WTC11 (cell line): Measurements from ENCODE around the gene RGS9. TPM values are rescaled to one million over a fixed set of nuclear protein-coding genes. Genes with fewer than 3 reads are reported as not detected.

Experiments used
- ATAC-seq: fragments of 200-7000 bp; cut with Tn5 transposase; 2 replicates; pipeline ENCODE4 v1.10.0; 2021; ENCODE audit warnings: mild to moderate bottlenecking, moderate library complexity
- Bru-seq: library from RNA; stranded (reverse); fragments of 400-500 nt; gene quantifications from one replicate; lab custom pipeline; 2021; lab: Mats Ljungman, UMichigan
- CTCF ChIA-PET: fragments of 300-600 bp; sonication (Branson Sonifier 250); formaldehyde crosslinking; loops from one replicate; lab custom pipeline; 2021; ENCODE audit warnings: antibody characterized with exemption; lab: Charles Lee
- POLR2A ChIA-PET: fragments of 350-600 bp; sonication (Branson Sonifier 250); formaldehyde crosslinking; loops from one replicate; lab custom pipeline; 2021; ENCODE audit warnings: antibody characterized with exemption; lab: Charles Lee
- DNase-seq: peaks from one replicate; pipeline ENCODE4 v3.0.0; 2021; ENCODE audit warnings: low spot score
- H3K27ac Mint-ChIP-seq: 2 replicates; pipeline ENCODE4 v1.8.0; 2021; ENCODE audit warnings: mixed read lengths
- H3K27me3 Mint-ChIP-seq: 2 replicates; pipeline ENCODE4 v1.8.0; 2021; ENCODE audit warnings: low read depth, mild to moderate bottlenecking, moderate library complexity, mixed read lengths
- H3K36me3 Mint-ChIP-seq: 2 replicates; pipeline ENCODE4 v1.8.0; 2021; ENCODE audit warnings: mixed read lengths
- H3K4me1 Mint-ChIP-seq: 2 replicates; pipeline ENCODE4 v1.8.0; 2022; ENCODE audit warnings: mixed read lengths
- H3K4me3 Mint-ChIP-seq: 2 replicates; pipeline ENCODE4 v1.8.0; 2021; ENCODE audit warnings: mild to moderate bottlenecking, moderate library complexity, mixed read lengths
- H3K9me3 Mint-ChIP-seq: 2 replicates; pipeline ENCODE4 v1.8.0; 2021; ENCODE audit warnings: mixed read lengths
- ATF1 ChIP-seq: sonication (generic); formaldehyde crosslinking; IDR thresholded peaks from 2 replicates; pipeline ENCODE4 v1.8.1; 2023; ENCODE audit warnings: mild to moderate bottlenecking, moderate library complexity, missing genetic modification reagents
- ELF4 ChIP-seq: sonication (generic); formaldehyde crosslinking; IDR thresholded peaks from 2 replicates; pipeline ENCODE4 v1.8.1; 2022; ENCODE audit warnings: low read depth, mild to moderate bottlenecking, moderate library complexity, missing genetic modification reagents
- ESRRA ChIP-seq: sonication (generic); formaldehyde crosslinking; IDR thresholded peaks from 2 replicates; pipeline ENCODE4 v1.8.1; 2022; ENCODE audit warnings: mild to moderate bottlenecking, missing genetic modification reagents, borderline replicate concordance
- FOXK1 ChIP-seq: sonication (generic); formaldehyde crosslinking; IDR thresholded peaks from 2 replicates; pipeline ENCODE4 v1.8.0; 2022; ENCODE audit warnings: mild to moderate bottlenecking, moderate library complexity, missing genetic modification reagents
- FOXP1 ChIP-seq: sonication (generic); formaldehyde crosslinking; IDR thresholded peaks from 2 replicates; pipeline ENCODE4 v1.8.0; 2022; ENCODE audit warnings: missing genetic modification reagents, mild to moderate bottlenecking, moderate library complexity, borderline replicate concordance
- GRHL2 ChIP-seq: fragments of 250-450 bp; sonication (Bioruptor Pico); IDR thresholded peaks from 2 replicates; pipeline ENCODE4 v1.8.0; 2022; ENCODE audit warnings: mild to moderate bottlenecking, moderate library complexity; ENCODE audit not compliant: insufficient replicate concordance, severe bottlenecking
- KAT7 ChIP-seq: sonication (generic); formaldehyde crosslinking; IDR thresholded peaks from 2 replicates; pipeline ENCODE4 v1.8.1; 2023; ENCODE audit warnings: missing genetic modification reagents, mild to moderate bottlenecking, borderline replicate concordance
- NFE2L1 ChIP-seq: sonication (generic); formaldehyde crosslinking; IDR thresholded peaks from 2 replicates; pipeline ENCODE4 v1.8.1; 2023; ENCODE audit warnings: missing genetic modification reagents
- NFYB ChIP-seq: sonication (generic); formaldehyde crosslinking; conservative IDR thresholded peaks from 2 replicates; pipeline ENCODE4 v1.8.0; 2022; ENCODE audit warnings: low read depth, missing genetic modification reagents
- OVOL2 ChIP-seq: fragments of 250-450 bp; sonication (Bioruptor Pico); IDR thresholded peaks from 2 replicates; pipeline ENCODE4 v1.9.0; 2021; ENCODE audit warnings: mild to moderate bottlenecking, borderline replicate concordance
- SMAD4 ChIP-seq: sonication (generic); formaldehyde crosslinking; IDR thresholded peaks from 2 replicates; pipeline ENCODE4 v1.8.0; 2022; ENCODE audit warnings: mild to moderate bottlenecking, missing genetic modification reagents
- TCF7 ChIP-seq: sonication (generic); formaldehyde crosslinking; IDR thresholded peaks from 2 replicates; pipeline ENCODE4 v1.8.0; 2022; ENCODE audit warnings: mild to moderate bottlenecking, low read depth, missing genetic modification reagents, moderate library complexity
- TP53 ChIP-seq: sonication (generic); formaldehyde crosslinking; IDR thresholded peaks from 2 replicates; pipeline ENCODE4 v1.8.1; 2023; ENCODE audit warnings: mild to moderate bottlenecking, missing genetic modification reagents
- ZNF263 ChIP-seq: sonication (generic); formaldehyde crosslinking; IDR thresholded peaks from 2 replicates; pipeline ENCODE4 v1.8.1; 2022; ENCODE audit warnings: low read depth, mild to moderate bottlenecking, moderate library complexity, missing genetic modification reagents
- long read RNA-seq, 3 experiments: library from RNA in 1 of 3; library from capped mRNA in 1 of 3; library from polyadenylated mRNA in 1 of 3; unstranded in 2 of 3; stranded (forward) in 1 of 3; transcript quantifications; one replicate each; pipeline ENCODE4 v2.0.0, GENCODE V29; 2021
- total RNA-seq: library from RNA; stranded (reverse); gene quantifications from 3 replicates; pipeline ENCODE4 v1.2.3, GENCODE V29; 2021
- TF ChIP-seq, protein P1 (sequence below): sonication (generic); formaldehyde crosslinking; IDR thresholded peaks from 2 replicates; pipeline ENCODE4 v1.8.0; 2022; ENCODE audit warnings: mild to moderate bottlenecking, missing genetic modification reagents
- TF ChIP-seq, protein P2 (sequence below): sonication (generic); formaldehyde crosslinking; IDR thresholded peaks from 2 replicates; pipeline ENCODE4 v1.8.1; 2023; ENCODE audit warnings: mild to moderate bottlenecking, missing genetic modification reagents, moderate library complexity
- TF ChIP-seq, protein P3 (sequence below): sonication (generic); formaldehyde crosslinking; IDR thresholded peaks from 2 replicates; pipeline ENCODE4 v1.8.1; 2022; ENCODE audit warnings: low read depth, mild to moderate bottlenecking, moderate library complexity, missing genetic modification reagents, borderline replicate concordance
- TF ChIP-seq, protein P4 (sequence below): sonication (generic); formaldehyde crosslinking; IDR thresholded peaks from 2 replicates; pipeline ENCODE4 v1.8.1; 2022; ENCODE audit warnings: mild to moderate bottlenecking, missing genetic modification reagents, moderate library complexity, borderline replicate concordance
- TF ChIP-seq, protein P5 (sequence below): sonication (generic); formaldehyde crosslinking; IDR thresholded peaks from 2 replicates; pipeline ENCODE4 v1.8.1; 2023; ENCODE audit warnings: mild to moderate bottlenecking, missing genetic modification reagents
- TF ChIP-seq, protein P6 (sequence below): sonication (generic); formaldehyde crosslinking; IDR thresholded peaks from 2 replicates; pipeline ENCODE4 v1.8.1; 2023; ENCODE audit warnings: mild to moderate bottlenecking, missing genetic modification reagents
- TF ChIP-seq, protein P7 (sequence below): fragments of 250-450 bp; sonication (Bioruptor Pico); conservative IDR thresholded peaks from 2 replicates; pipeline ENCODE4 v1.9.0; 2021; ENCODE audit warnings: mild to moderate bottlenecking
- TF ChIP-seq, protein P8 (sequence below): sonication (generic); formaldehyde crosslinking; IDR thresholded peaks from 2 replicates; pipeline ENCODE4 v1.8.1; 2023; ENCODE audit warnings: mild to moderate bottlenecking, moderate library complexity, missing genetic modification reagents

RGS9 gene
- total RNA-seq (11.3 to 17.8 TPM (median 13.3 TPM) in 3 replicates), Bru-seq, nascent RNA (percentile 43 among the genes with signal in this experiment)
- long read RNA-seq, experiment 1, transcript RGS9-212 (3 exons, 2,736 nt) = major isoform, 9 of 25 reads
- long read RNA-seq, experiment 1, partial matches to known transcripts = 2 of 25 reads
- long read RNA-seq, experiment 1, other reads (novel, unspliced or antisense) = 9 of 25 reads
- long read RNA-seq, experiment 2, transcript RGS9-212 (3 exons, 2,736 nt) = major isoform, 11 of 23 reads
- long read RNA-seq, experiment 2, partial matches to known transcripts = 1 of 23 reads
- long read RNA-seq, experiment 2, other reads (novel, unspliced or antisense) = 10 of 23 reads
- long read RNA-seq, experiment 3, partial matches to known transcripts = 0 of 1 reads
- long read RNA-seq, experiment 3, other reads (novel, unspliced or antisense) = 0 of 1 reads

DNA sequence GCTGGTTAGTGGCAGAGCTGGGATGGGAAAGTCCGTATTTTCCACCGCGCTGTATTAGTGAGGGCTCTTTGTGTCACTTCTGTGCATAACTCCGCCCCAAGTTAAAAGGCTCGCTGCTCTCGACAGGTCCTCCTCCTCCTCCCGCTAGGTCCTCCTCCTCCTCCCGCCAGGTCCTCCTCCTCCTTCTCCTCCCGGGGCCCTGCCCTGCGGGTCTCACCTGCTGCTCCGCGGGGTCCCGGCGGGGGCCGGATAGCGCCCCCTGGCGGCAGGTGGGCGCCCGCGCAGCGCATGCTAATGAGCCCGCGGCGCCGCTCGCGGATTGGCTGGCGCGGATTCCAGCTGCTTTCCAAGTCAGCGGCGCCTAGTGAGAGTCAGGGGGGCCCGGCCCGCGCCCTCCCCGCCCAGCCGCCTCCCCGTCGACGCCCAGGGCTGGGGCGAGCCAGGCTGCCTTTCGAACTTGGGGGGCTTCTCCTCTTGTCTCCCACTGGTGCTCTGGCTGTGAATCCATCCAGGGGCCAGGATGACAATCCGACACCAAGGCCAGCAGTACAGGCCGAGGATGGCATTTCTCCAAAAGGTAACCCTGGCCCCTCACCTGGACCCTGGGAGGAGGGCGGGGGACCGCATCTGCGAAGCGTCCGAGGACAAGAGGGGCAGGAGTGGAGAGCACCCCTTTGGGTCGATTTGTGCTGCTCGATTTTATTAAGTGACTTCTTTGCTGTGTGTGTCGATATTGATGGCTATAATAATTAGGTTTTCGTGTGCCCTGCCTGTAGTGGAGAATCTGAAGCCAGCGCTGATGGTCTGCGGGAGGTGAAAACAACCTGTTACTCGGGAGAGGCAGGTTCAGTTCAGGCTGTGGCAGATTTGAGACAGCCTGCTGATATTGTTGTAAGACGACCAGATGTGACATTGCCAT is at the start of gene RGS9:
Gene RGS9, plus strand, starts transcription at position 350 of the 919 bp plus-strand sequence. Its CDS starts 171 bp downstream, at position 521.
- peak; percentile 89 for DNase-seq
- TF ChIP-seq TCF7 (no peak), ATF1 (CRISPR knock-in tag) (no peak), OVOL2 (no peak), KAT7 (CRISPR knock-in tag) (no peak), FOXK1 (CRISPR knock-in tag) (no peak), SMAD4 (CRISPR knock-in tag) (no peak), ELF4 (CRISPR knock-in tag) (peak; percentile 95; the same call in 1 of the 2 replicates), NFE2L1 (no peak), ESRRA (no peak), ZNF263 (CRISPR knock-in tag) (peak; percentile 100), TP53 (CRISPR knock-in tag) (no peak), FOXP1 (CRISPR knock-in tag) (peak; percentile 50; the same call in 1 of the 2 replicates), NFYB (CRISPR knock-in tag) (peak; percentile 60), GRHL2 (CRISPR knock-in tag) (no peak)
- TF ChIP-seq, protein P1, sequence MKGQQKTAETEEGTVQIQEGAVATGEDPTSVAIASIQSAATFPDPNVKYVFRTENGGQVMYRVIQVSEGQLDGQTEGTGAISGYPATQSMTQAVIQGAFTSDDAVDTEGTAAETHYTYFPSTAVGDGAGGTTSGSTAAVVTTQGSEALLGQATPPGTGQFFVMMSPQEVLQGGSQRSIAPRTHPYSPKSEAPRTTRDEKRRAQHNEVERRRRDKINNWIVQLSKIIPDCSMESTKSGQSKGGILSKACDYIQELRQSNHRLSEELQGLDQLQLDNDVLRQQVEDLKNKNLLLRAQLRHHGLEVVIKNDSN (CRISPR knock-in tag) = no peak
- TF ChIP-seq, protein P2, sequence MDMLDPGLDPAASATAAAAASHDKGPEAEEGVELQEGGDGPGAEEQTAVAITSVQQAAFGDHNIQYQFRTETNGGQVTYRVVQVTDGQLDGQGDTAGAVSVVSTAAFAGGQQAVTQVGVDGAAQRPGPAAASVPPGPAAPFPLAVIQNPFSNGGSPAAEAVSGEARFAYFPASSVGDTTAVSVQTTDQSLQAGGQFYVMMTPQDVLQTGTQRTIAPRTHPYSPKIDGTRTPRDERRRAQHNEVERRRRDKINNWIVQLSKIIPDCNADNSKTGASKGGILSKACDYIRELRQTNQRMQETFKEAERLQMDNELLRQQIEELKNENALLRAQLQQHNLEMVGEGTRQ (CRISPR knock-in tag) = no peak
- TF ChIP-seq, protein P3, sequence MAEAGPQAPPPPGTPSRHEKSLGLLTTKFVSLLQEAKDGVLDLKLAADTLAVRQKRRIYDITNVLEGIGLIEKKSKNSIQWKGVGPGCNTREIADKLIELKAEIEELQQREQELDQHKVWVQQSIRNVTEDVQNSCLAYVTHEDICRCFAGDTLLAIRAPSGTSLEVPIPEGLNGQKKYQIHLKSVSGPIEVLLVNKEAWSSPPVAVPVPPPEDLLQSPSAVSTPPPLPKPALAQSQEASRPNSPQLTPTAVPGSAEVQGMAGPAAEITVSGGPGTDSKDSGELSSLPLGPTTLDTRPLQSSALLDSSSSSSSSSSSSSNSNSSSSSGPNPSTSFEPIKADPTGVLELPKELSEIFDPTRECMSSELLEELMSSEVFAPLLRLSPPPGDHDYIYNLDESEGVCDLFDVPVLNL (CRISPR knock-in tag) = no peak
- TF ChIP-seq, protein P4, sequence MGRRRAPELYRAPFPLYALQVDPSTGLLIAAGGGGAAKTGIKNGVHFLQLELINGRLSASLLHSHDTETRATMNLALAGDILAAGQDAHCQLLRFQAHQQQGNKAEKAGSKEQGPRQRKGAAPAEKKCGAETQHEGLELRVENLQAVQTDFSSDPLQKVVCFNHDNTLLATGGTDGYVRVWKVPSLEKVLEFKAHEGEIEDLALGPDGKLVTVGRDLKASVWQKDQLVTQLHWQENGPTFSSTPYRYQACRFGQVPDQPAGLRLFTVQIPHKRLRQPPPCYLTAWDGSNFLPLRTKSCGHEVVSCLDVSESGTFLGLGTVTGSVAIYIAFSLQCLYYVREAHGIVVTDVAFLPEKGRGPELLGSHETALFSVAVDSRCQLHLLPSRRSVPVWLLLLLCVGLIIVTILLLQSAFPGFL (CRISPR knock-in tag) = no peak
- TF ChIP-seq, protein P5, sequence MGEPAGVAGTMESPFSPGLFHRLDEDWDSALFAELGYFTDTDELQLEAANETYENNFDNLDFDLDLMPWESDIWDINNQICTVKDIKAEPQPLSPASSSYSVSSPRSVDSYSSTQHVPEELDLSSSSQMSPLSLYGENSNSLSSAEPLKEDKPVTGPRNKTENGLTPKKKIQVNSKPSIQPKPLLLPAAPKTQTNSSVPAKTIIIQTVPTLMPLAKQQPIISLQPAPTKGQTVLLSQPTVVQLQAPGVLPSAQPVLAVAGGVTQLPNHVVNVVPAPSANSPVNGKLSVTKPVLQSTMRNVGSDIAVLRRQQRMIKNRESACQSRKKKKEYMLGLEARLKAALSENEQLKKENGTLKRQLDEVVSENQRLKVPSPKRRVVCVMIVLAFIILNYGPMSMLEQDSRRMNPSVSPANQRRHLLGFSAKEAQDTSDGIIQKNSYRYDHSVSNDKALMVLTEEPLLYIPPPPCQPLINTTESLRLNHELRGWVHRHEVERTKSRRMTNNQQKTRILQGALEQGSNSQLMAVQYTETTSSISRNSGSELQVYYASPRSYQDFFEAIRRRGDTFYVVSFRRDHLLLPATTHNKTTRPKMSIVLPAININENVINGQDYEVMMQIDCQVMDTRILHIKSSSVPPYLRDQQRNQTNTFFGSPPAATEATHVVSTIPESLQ (CRISPR knock-in tag) = no peak
- TF ChIP-seq, protein P6, sequence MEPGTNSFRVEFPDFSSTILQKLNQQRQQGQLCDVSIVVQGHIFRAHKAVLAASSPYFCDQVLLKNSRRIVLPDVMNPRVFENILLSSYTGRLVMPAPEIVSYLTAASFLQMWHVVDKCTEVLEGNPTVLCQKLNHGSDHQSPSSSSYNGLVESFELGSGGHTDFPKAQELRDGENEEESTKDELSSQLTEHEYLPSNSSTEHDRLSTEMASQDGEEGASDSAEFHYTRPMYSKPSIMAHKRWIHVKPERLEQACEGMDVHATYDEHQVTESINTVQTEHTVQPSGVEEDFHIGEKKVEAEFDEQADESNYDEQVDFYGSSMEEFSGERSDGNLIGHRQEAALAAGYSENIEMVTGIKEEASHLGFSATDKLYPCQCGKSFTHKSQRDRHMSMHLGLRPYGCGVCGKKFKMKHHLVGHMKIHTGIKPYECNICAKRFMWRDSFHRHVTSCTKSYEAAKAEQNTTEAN (CRISPR knock-in tag) = no peak
- TF ChIP-seq, protein P7, sequence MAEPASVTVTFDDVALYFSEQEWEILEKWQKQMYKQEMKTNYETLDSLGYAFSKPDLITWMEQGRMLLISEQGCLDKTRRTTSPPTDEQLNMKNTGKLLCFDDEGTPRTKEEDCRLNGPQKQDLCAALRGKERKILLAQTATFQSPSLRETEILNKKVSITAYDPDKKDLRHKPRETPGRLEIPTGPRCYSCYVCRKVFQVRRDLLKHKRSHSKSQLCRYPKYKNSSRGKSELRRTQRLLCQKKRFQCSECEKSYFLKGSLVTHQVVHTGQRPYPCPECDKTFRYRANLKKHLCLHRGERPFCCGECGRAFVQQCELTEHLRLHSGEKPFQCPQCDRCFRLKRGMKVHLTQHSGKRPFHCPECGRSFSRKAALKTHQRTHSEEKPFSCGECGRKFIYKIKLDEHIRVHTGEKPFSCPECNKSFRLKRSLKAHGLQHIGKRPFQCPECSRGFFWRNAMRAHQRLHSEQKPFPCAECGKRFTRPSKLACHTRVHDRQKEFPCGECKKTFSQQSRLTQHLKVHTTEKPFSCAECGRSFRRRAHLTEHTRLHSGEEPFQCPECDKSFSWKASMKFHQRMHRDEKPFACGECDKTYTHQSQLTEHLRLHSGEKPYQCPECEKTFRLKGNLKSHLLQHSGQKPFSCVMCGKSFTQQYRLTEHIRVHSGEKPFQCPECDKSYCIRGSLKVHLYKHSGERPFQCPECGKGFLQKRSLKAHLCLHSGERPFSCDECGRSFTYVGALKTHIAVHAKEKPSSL (CRISPR knock-in tag) = no peak
- TF ChIP-seq, protein P8, sequence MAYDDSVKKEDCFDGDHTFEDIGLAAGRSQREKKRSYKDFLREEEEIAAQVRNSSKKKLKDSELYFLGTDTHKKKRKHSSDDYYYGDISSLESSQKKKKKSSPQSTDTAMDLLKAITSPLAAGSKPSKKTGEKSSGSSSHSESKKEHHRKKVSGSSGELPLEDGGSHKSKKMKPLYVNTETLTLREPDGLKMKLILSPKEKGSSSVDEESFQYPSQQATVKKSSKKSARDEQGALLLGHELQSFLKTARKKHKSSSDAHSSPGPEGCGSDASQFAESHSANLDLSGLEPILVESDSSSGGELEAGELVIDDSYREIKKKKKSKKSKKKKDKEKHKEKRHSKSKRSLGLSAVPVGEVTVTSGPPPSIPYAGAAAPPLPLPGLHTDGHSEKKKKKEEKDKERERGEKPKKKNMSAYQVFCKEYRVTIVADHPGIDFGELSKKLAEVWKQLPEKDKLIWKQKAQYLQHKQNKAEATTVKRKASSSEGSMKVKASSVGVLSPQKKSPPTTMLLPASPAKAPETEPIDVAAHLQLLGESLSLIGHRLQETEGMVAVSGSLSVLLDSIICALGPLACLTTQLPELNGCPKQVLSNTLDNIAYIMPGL (CRISPR knock-in tag) = peak; percentile 83; the same call in 1 of the 2 replicates

More for the DNA sequence above, at the start of gene RGS9:
- Mint-ChIP-seq H3K4me1 (peaks cover 24% of the 10 kb centered on the region), H3K36me3 (no peaks in the 10 kb centered on the region), H3K9me3 (no peaks in the 10 kb centered on the region), H3K27me3 (peaks cover 21% of the 10 kb centered on the region), H3K27ac (no peak within 1 kb of the TSS), H3K4me3 (peak within 1 kb of the TSS; percentile 71)
- ChIA-PET POLR2A (no interaction called here), CTCF (interaction anchor here (0.6 to 1.7 kb wide), 29 partner anchors 9 to 1267 kb away, joined by 3 to 14 read pairs (median 4); partner anchors contain the start of gene LRRC37A3)
- ATAC-seq = peak; percentile 89
